ENCODE measurements around the gene HOXC5.

HOXC5 gene

GRCh38 chr12:54032627-54033100 is at the start of gene HOXC5:
Gene HOXC5 (plus strand): TSS chr12:54033050. CDS start chr12:54033123, 73 bp downstream.
- DNase-seq, result peak; percentile 56

DNA sequence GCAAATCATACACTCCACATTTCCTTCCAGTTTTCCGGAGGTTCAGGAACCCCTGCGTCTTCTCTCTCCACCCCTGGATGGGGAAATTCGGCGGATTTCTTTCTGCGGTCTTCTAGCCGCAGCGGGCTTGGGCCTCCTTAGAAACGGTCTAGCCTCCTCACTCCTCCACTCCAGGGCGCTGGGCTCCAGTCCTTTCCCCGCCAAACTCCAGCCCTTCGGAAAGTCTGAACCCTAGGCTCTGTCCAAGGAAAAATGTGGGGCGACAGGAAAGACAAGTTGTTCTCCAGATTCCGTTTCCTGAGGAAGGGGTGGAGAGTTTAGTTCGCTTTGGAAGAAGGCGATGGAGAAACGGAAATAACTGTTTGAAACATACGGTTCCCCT is 49.3 kb upstream of the HOXC5 start:
- DNase-seq, result no peak

- no peak for DNase-seq
These were observed 48.8 kb upstream of the HOXC5 start for GRCh38 chr12:53983950-53984572.

GRCh38 chr12:53984901-53985691 is 47.8 kb upstream of the HOXC5 start, which contains the start of gene HOXC10:
Gene HOXC10 (plus strand): TSS chr12:53985146. CDS start chr12:53985260, 114 bp downstream.
- DNase-seq, result peak; percentile 82

GRCh38 chr12:53985692-53985993 is 47.2 kb upstream of the HOXC5 start:
- no peak for DNase-seq

DNA sequence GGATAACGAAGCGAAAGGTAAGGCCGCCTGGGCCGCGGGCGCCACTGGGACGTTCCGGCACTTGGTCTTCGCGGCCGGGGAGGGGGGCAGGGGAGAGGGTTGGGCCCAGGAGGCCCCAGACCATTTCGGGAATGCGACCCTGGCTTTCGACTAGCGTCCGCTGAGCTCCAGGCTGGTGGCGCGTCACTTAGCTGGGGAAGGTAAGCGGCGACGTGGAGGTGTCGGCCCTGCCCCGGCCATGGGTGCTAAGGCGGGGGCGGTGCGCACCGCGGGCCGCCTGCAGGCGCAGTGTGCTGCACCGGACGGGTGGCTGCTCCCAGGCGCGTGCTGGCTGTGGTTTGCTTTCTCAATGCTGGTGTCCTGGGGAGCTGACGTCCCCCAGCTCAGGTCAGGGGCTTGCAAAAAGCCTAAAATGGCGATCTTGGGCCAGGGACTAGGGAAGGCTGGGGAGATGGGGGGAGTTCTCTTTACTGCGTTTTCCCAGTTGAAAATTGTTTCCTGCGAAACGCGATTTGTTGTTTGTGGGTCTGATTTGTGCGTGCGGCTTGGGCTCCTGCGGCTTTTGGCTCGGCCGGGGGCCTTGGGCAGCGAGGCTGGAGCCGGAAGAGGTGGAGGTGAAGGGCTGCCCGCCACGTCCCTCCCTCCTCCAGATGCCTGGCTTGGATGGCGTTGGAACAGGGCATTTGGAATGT is 46.7 kb upstream of the HOXC5 start:
- DNase-seq, result no peak

DNA sequence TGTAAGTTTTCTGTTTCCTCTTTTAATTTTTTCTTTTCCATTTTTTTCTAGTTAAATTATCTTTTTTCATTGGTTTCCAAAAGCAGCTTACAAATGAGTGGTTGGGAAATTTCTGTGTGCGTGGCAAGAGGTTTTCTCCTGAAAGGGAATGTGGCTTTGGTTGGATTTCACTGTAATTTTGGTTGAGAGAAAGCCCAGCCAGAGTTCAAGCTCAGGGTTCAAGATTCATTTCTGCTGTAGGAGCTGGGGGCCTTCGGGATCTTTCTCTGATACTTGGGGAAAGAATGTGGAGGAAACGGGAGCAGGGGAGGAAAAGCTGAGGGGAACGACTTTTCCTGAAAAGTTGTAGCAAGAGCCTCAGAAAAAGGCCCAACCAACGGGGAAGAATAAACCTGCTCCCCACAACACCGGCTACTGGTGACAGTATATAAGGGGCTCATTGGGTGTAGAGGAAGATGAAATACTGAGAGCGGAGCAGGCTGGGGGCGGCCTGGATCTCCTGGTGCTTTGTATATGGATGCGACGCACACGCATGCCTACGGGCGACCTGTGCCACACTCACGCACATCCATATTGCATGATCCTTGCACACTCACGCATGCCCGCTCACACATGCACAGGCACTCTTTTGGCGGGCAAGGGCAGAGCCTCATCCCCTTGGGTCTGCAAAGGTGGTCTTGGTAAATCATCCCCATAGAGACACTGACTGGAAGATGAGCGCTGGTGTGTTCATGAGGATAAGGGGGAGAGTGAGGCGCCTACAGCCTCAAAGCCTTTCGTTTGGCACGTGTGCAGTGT is 46.0 kb upstream of the HOXC5 start:
- DNase-seq, result no peak

- no peak for DNase-seq
These were observed 45.0 kb upstream of the HOXC5 start for GRCh38 chr12:53987787-53988230.

- DNase-seq, result no peak
These were observed 44.2 kb upstream of the HOXC5 start for GRCh38 chr12:53988541-53989226.

DNA sequence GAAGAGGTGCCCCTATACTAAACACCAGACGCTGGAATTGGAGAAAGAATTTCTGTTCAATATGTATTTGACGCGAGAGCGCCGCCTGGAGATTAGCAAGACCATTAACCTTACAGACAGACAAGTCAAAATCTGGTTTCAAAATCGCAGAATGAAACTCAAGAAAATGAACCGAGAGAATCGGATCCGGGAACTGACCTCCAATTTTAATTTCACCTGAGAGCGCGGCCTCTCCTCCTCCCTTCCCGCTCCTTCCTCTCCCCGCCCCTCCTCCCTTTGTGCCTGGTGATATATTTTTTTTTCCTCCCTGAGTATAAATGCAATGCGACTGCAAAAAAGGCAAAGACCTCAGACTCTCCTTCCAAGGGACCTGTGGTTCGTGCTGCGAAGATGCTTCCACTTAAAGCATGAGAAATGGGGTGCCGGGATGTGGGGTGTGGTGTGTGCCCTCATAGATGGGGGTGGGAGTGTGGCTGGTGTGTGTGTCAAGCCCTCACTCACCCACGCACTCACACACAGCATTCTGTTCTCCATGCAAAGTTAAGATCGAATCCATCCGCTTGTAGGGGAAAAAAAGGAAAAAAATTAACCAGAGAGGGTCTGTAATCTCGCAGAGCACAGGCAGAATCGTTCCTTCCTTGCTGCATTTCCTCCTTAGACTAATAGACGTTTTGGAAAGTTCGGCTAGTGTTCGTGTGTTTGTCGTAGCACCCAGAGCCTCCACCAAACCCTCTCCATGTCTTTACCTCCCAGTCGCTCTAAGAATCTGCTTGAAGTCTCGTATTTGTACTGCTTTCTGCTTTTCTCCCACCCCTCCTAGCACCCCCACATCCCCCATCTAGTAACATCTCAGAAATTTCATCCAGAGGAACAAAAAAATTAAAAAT is 43.4 kb upstream of the HOXC5 start:
- no peak for DNase-seq

DNA sequence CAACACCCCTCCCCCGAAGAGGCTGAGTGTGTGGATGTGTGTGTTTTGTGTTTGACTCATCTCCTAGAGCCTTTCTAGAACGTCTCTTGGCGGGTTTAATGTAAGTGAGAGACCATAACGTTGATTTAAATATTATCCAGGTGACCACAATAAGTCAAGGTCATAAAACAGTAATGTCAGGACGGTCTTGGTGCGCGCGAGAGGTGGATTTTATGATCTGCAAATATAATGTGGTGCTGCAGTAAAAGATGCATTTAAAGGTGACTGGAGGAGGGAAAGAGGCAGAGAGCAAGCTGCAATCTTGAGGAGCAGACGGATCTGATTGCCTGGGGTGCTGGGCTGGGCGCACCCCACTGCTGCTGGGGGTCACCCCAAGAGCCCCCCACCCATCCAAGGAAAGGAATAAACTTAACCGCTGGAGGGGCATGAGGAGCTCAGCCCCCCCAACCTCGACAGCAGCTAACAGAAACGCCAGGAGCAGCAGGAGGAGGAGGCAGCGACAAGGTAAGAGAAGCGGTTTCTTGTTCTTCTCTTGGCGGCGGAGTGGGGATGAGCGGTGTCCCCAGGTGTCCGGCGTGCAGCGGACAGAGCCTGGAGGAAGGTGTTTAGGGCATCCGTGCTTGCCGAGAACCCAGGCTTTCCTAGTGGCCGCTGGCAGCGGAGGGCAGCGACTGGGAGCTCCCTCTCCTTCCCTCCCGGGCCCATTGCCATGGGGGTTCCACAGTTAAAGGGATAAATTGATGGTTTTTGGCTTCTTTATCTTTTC is 42.4 kb upstream of the HOXC5 start:
- no peak for DNase-seq

- DNase-seq, result no peak
These were observed 41.8 kb upstream of the HOXC5 start for GRCh38 chr12:53991077-53991460.

- no peak for DNase-seq
These were observed 40.4 kb upstream of the HOXC5 start for GRCh38 chr12:53992377-53992889.

DNA sequence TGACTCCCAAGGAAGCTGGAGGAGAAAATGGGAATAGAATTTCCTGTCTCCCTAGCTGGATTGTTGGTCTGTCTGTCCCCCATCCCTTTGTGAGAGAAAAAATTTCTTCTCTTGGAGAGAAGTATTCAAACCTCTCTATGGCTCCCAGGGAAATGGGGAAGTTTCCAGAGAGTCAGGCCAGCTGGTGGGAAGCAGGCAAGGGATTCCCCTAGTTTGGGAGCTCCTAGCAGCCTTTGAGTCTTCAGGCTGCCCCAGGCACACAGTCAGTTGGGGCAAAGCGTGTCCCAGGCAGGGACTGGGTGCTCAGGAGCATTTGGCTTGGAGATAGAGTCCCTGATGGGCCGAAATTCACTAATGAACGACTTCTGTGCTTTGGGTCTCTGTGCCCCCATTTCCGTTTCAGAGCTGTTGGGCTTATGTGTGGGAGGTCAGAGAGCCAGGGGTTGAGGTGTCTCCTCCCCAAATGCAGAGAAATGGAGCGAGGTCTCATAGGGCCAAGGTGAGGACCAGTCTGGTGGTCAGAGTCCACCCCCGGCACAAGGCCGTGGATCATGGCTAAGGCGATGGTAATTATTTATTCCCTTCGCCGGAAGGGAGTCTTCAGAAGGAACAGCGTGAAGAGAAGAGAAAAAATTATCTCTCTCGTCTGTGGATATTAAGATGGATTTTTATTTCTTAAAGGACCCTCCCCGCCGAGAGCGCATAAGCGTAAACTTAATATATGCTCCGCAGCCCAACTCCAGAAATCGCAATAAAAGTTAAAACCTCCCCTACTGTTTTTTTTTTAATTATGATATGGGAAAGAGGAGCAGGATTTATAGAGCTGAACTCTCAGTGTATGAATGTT is 39.5 kb upstream of the HOXC5 start:
- DNase-seq, result no peak

DNA sequence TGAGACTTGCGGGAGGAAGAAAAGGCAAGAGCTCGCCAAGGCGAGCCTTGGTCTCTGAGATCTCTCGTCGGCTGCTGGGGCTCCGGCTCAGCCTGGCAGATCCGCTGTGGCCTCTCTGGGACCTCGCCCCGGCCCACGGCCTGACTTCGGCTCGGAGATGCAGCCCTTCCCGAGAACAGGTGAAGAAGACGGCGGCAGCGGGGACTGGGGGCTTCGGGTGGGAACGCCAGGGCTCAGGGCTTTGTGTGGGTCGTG is 38.9 kb upstream of the HOXC5 start:
- DNase-seq, result no peak

DNA sequence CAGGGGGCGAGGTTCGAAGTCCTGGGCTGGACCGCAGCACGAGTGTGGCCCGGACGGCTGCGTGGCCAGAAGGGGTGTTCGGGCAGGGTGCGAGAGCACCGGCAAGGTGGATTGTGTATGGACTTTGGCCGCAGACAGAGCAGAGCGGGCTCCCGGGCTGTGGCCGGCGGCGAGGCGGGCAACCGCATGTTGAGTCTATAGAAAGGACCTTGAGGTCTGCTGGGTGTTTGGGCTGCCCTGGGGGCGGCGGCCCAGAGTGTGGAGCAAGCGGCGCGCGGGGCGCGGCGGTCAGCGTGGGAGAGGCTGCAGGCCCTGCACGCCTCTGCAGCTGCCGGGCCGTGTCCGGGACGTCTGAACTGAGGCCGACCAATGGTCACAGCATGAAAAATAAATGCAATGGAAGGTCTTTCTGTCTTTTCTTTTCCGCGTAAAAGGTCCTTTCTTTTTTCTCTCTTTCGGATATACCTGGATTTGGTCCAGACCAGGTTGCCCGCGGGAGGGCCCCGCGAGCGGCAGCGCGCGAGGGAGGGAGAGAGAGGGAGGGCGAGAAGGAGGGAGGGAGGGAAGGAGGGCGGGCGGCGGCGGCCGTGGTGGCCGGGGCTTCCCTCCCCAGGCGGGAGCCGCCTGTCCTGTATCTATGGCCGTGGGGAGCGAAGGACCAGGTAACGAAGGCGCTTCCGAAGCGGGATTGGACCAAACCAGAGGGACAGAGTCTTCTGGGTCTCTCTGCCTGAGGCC is 38.4 kb upstream of the HOXC5 start:
- no peak for DNase-seq

GRCh38 chr12:53995002-53995377 is 37.9 kb upstream of the HOXC5 start:
- DNase-seq, result no peak

- DNase-seq, result no peak
These were observed 37.2 kb upstream of the HOXC5 start for GRCh38 chr12:53995378-53996239.

All from CD4-positive, alpha-beta T cell treated with Interleukin-15 for 1 hour (primary cell).